GM13977 (cell line): ENCODE measurements around the gene HPS1.

Source experiments
- DNase-seq: peaks from one replicate; pipeline ENCODE4 v3.0.0; 2012; ENCODE audit warnings: low spot score
- in situ Hi-C: fragments of 300-500 bp; cut with MboI; formaldehyde crosslinking; loops from one replicate; pipeline ENCODE4 v1.12.0; 2022; ENCODE audit warnings: low sequenced_read_pairs, low pct_unique_long_range_greater_than_20kb, mixed read lengths, inconsistent platforms; ENCODE audit not compliant: unreplicated experiment
- TF ChIP-seq, protein P1 (sequence below): IDR thresholded peaks from 2 replicates; pipeline ENCODE4 v1.5.1; 2012; ENCODE audit warnings: mild to moderate bottlenecking, control low read depth; ENCODE audit not compliant: insufficient read depth; ENCODE audit errors: extremely low read depth, missing control alignments

The HPS1 gene

GRCh38 chr10:98446151-98446660 lies 529 bp downstream of the HPS1 start:
- in situ Hi-C loops, result no loop called here
- DNase-seq, result peak; percentile 48
- TF ChIP-seq, protein P1, sequence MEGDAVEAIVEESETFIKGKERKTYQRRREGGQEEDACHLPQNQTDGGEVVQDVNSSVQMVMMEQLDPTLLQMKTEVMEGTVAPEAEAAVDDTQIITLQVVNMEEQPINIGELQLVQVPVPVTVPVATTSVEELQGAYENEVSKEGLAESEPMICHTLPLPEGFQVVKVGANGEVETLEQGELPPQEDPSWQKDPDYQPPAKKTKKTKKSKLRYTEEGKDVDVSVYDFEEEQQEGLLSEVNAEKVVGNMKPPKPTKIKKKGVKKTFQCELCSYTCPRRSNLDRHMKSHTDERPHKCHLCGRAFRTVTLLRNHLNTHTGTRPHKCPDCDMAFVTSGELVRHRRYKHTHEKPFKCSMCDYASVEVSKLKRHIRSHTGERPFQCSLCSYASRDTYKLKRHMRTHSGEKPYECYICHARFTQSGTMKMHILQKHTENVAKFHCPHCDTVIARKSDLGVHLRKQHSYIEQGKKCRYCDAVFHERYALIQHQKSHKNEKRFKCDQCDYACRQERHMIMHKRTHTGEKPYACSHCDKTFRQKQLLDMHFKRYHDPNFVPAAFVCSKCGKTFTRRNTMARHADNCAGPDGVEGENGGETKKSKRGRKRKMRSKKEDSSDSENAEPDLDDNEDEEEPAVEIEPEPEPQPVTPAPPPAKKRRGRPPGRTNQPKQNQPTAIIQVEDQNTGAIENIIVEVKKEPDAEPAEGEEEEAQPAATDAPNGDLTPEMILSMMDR, result no peak

DNA sequence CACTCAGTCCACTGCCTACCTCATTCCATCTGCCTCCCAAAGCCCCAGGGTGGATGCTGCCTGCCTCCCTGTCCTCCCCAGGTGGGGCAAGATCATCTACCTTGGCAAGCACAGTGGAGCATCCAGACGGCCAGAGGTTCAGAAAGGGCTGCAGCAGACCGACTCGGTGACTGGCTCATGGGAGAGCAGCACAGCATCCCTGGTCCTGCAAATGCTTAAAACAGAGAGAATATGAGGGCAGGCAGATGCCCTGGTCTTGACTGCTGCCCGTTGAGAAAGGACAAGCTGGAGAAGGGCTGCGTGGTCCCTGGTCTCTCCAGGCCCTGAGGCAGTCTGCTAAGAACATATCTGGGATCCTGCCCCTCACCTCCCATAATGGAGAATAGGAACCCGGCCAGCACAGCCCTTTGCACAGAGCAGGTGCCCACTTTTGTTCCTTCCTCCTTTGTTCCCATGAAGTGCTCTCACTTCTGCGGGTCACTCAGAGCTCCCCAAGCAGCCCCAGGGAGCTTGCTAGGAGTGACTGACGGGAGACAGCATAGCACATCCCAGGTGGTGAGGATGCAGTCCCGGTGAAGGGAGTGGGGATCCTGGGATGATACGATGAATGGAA lies 1.4 kb downstream of the HPS1 start:
- no peak for DNase-seq
- in situ Hi-C loops, result no loop called here
- TF ChIP-seq, protein P1, result no peak

GRCh38 chr10:98444314-98445006 lies 2.3 kb downstream of the HPS1 start:
- in situ Hi-C loops, result no loop called here
- TF ChIP-seq, protein P1, result no peak
- no peak for DNase-seq

DNA sequence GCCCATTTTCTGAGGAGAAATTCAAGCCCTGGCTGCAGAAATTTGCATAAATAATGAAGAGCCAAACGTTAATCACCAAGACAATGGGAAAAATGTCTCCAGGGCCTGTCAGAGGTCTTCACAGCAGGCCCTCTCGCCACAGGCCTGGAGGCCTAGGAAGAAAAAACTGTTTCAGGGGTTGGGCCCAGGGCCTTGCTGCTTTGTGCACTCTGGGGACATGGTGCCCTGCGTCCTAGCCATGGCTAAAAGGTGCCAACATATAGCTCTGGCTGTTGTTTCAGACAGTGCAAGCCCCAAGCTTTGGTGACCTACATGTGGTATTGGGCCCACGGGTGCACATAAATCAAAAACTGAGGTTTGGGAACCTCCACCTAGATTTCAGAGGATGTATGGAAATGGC lies 8.0 kb downstream of the HPS1 start:
- TF ChIP-seq, protein P1, result no peak
- in situ Hi-C loops, result no loop called here

DNA sequence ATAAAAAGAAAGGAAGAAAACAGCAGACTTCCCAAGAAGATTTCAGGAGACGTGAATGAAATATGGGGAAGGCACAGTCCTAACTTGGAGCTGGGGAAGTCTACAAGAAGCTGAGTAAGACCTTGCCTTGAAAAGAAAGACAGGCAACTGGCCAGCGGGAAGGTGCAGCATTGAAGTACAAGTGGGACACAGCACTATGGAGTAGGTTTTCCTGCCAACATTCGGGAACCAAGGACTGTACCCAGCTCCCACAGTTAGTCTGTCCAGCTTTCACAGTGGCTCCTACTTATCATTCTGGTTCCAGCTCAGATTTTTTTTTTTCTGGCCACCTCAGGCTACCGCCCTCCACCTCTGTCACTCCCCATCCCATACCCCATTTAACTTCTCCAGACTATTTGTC lies 10.0 kb downstream of the HPS1 start:
- TF ChIP-seq, protein P1, result no peak
- in situ Hi-C loops, result no loop called here
- no peak for DNase-seq

More for the DNA sequence above, 8.0 kb downstream of the HPS1 start:
- DNase-seq, result no peak

DNA sequence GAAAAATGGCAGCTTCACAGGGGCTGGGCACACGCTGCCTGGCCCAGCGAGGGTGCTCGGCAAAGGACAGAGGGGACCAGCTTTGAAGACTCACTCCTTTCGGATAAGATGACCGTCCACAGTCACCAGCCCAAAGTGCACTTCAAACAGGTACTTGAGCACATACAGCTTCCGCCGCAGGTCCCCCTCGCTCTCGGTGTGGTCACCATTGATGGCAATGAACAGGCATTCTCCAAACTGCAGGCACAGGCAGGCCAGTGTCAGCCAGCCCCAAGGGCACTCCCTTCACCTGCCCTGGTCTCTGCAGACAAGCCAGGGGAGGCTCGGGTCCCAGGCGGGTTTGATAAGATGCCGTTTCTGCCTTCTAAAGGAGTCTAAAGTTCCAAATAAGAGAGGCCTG lies 11.6 kb downstream of the HPS1 start:
- in situ Hi-C loops, result no loop called here
- TF ChIP-seq, protein P1, result no peak
- DNase-seq, result no peak
